A549 (cell line): ENCODE data around the gene TMEM255A.

Experiments
- CEBPB ChIP-seq, 2 experiments: fragments of >200 bp in 1 of 2; sonication (Bioruptor Twin) in 1 of 2; formaldehyde crosslinking in 1 of 2; IDR thresholded peaks; 2 replicates each; pipeline ENCODE4 v1.6.1; 2012 to 2016
- CHD4 ChIP-seq: fragments of 200-600 bp; sonication (generic); IDR thresholded peaks from 2 replicates; pipeline ENCODE4 v1.6.1; 2016; ENCODE audit warnings: antibody characterized with exemption, mild to moderate bottlenecking, borderline replicate concordance
- FOSL2 ChIP-seq, 2 experiments: fragments of 450-650 bp in 1 of 2; fragments of >200 bp in 1 of 2; sonication (Bioruptor Twin) in 1 of 2; formaldehyde crosslinking; IDR thresholded peaks; 2 replicates each; pipeline versions ENCODE4 v1.5.0 to v1.6.1; 2016 to 2020; ENCODE audit warnings: mild to moderate bottlenecking in 1 of 2, moderate library complexity in 1 of 2
- ZC3H11A ChIP-seq: fragments of 450-650 bp; IDR thresholded peaks from 2 replicates; pipeline ENCODE4 v1.6.1; 2014; ENCODE audit warnings: antibody characterized with exemption, mild to moderate bottlenecking
- TF ChIP-seq, protein P1 (sequence below): fragments of >200 bp; sonication (Bioruptor Twin); formaldehyde crosslinking; IDR thresholded peaks from 3 replicates; pipeline ENCODE4 v1.5.1; 2016

DNA sequence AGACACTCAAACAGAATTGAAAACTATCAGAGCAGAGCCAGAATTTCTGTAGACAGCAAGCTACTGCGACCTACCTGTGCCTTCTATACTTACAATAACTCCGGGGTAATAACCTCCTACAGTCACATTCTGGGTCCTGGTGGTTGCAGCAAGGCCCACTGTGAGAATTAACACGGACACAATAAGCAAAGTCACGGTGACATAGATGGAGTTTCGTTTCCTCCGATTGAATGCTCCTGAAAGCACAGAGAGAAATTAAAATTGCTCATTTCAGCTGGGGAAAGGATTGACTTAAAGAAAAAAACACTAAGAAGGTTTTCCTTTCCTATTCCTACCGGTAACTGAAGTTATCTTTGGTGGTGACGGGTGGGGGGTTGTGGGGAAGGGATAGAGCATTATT is 7.0 kb downstream of the TMEM255A start:
- TF ChIP-seq ZC3H11A (no peak), CHD4 (no peak), FOSL2 (IDR thresholded peaks at IDR 0.05) (no peak), FOSL2 (CRISPR knock-in tag; IDR thresholded peaks at IDR 0.05) (no peak), CEBPB (IDR thresholded peaks at IDR 0.05) (no peak)
- TF ChIP-seq, protein P1, sequence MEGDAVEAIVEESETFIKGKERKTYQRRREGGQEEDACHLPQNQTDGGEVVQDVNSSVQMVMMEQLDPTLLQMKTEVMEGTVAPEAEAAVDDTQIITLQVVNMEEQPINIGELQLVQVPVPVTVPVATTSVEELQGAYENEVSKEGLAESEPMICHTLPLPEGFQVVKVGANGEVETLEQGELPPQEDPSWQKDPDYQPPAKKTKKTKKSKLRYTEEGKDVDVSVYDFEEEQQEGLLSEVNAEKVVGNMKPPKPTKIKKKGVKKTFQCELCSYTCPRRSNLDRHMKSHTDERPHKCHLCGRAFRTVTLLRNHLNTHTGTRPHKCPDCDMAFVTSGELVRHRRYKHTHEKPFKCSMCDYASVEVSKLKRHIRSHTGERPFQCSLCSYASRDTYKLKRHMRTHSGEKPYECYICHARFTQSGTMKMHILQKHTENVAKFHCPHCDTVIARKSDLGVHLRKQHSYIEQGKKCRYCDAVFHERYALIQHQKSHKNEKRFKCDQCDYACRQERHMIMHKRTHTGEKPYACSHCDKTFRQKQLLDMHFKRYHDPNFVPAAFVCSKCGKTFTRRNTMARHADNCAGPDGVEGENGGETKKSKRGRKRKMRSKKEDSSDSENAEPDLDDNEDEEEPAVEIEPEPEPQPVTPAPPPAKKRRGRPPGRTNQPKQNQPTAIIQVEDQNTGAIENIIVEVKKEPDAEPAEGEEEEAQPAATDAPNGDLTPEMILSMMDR: no peak
